ACC112 (cell line): ENCODE results near the gene ZNF382.
"Not testable (repeated sequence)": the region's sequence is repeated elsewhere in the genome, so short reads cannot be mapped to it uniquely, and the experiment has no call there.

Experiments
- H2AFZ ChIP-seq: fragments of 200-600 bp; sonication (generic); one replicate; pipeline ENCODE4 v1.6.0; 2017; ENCODE audit warnings: antibody characterized with exemption, low read length; ENCODE audit not compliant: unreplicated experiment
- H3K27ac ChIP-seq: fragments of 200-600 bp; sonication (generic); 2 replicates; pipeline ENCODE4 v1.5.1; 2014; ENCODE audit warnings: low read depth, mild to moderate bottlenecking, antibody characterized with exemption, low read length, moderate library complexity
- H3K27me3 ChIP-seq: fragments of 200-600 bp; sonication (generic); 2 replicates; pipeline ENCODE4 v1.6.1; 2014; ENCODE audit warnings: mild to moderate bottlenecking, antibody characterized with exemption, low read length, moderate library complexity, mixed read lengths; ENCODE audit not compliant: insufficient read depth
- H3K36me3 ChIP-seq: fragments of 200-600 bp; sonication (generic); 2 replicates; pipeline ENCODE4 v1.6.1; 2016; ENCODE audit warnings: mild to moderate bottlenecking, antibody characterized with exemption, low read length, moderate library complexity, mixed read lengths; ENCODE audit not compliant: insufficient read depth
- H3K4me1 ChIP-seq: fragments of 200-600 bp; sonication (generic); one replicate; pipeline ENCODE4 v1.6.1; 2016; ENCODE audit warnings: low read length, mixed read lengths; ENCODE audit not compliant: insufficient read depth, unreplicated experiment, control insufficient read depth
- H3K4me3 ChIP-seq: fragments of 200-600 bp; sonication (generic); 2 replicates; pipeline ENCODE4 v1.5.1; 2014; ENCODE audit warnings: mild to moderate bottlenecking, low read depth, low read length
- H3K79me2 ChIP-seq: fragments of 200-600 bp; sonication (generic); one replicate; pipeline ENCODE4 v1.6.0; 2016; ENCODE audit warnings: low read length; ENCODE audit not compliant: control insufficient read depth, unreplicated experiment, insufficient read depth

ZNF382 gene

GRCh38 chr19:36605101-36605876, at the start of gene ZNF382:
Gene ZNF382, plus strand, starts transcription at chr19:36605313. Its CDS starts 4,602 bp downstream, at chr19:36609915.
- Histone ChIP-seq H3K4me3 (peak within 1 kb of the TSS; percentile 95), H3K27ac (peak within 1 kb of the TSS; percentile 37; the same call in 1 of the 2 replicates), H3K36me3 (peaks cover 6% of the 10 kb centered on the region; the same call in 1 of the 2 replicates), H3K27me3 (no peaks in the 10 kb centered on the region), H3K4me1 (peaks cover 6% of the 10 kb centered on the region), H3K79me2 (peaks cover 10% of the 10 kb centered on the region), H2AFZ (peak within 1 kb of the TSS; percentile 98)

GRCh38 chr19:36564391-36564790, 40.7 kb upstream of the ZNF382 start:
- H3K36me3 ChIP-seq: peaks cover 30% of the 10 kb centered on the region
- H3K27me3 ChIP-seq: no peaks in the 10 kb centered on the region
- no peak overlapping the region for H3K4me3 ChIP-seq
- no peak overlapping the region for H3K27ac ChIP-seq
- H3K79me2 ChIP-seq: peaks cover 13% of the 10 kb centered on the region
- H3K4me1 ChIP-seq: no peaks in the 10 kb centered on the region
- no peak overlapping the region for H2AFZ ChIP-seq

- peaks cover 25% of the 10 kb centered on the region for H3K36me3 ChIP-seq
- H3K4me1 ChIP-seq: peaks cover 10% of the 10 kb centered on the region
- H3K27ac ChIP-seq: peak overlapping the region; percentile 82
- no peaks in the 10 kb centered on the region for H3K27me3 ChIP-seq
- H3K79me2 ChIP-seq: peaks cover 45% of the 10 kb centered on the region
- H3K4me3 ChIP-seq: peak overlapping the region; percentile 98
- H2AFZ ChIP-seq: peak overlapping the region; percentile 90
These were observed 32.5 kb upstream of the ZNF382 start for GRCh38 chr19:36572593-36573019.

- H3K79me2 ChIP-seq: peaks cover 45% of the 10 kb centered on the region
- peak within 1 kb of the TSS; percentile 90 for H2AFZ ChIP-seq
- H3K36me3 ChIP-seq: peaks cover 27% of the 10 kb centered on the region
- H3K27me3 ChIP-seq: no peaks in the 10 kb centered on the region
- peak within 1 kb of the TSS; percentile 82 for H3K27ac ChIP-seq
- peaks cover 10% of the 10 kb centered on the region for H3K4me1 ChIP-seq
- H3K4me3 ChIP-seq: peak within 1 kb of the TSS; percentile 98
These were observed 31.9 kb upstream of the ZNF382 start, which contains the start of gene ZNF529 for GRCh38 chr19:36573020-36573894. Gene ZNF529, minus strand, starts transcription at chr19:36573292. Its CDS starts 946 bp downstream, at chr19:36572346.

GRCh38 chr19:36573895-36574720, 31.0 kb upstream of the ZNF382 start:
- peak overlapping the region; percentile 98 for H3K4me3 ChIP-seq
- H3K4me1 ChIP-seq: peaks cover 10% of the 10 kb centered on the region
- peaks cover 23% of the 10 kb centered on the region for H3K36me3 ChIP-seq
- H3K27ac ChIP-seq: peak overlapping the region; percentile 82
- no peaks in the 10 kb centered on the region for H3K27me3 ChIP-seq
- H3K79me2 ChIP-seq: peaks cover 45% of the 10 kb centered on the region
- H2AFZ ChIP-seq: peak overlapping the region; percentile 77

- no peaks in the 10 kb centered on the region for H3K27me3 ChIP-seq
- peaks cover 29% of the 10 kb centered on the region for H3K36me3 ChIP-seq
- H3K4me1 ChIP-seq: peaks cover 10% of the 10 kb centered on the region
- H3K4me3 ChIP-seq: peak overlapping the region; percentile 98
- H2AFZ ChIP-seq: no peak overlapping the region
- peaks cover 42% of the 10 kb centered on the region for H3K79me2 ChIP-seq
- H3K27ac ChIP-seq: no peak overlapping the region
These were observed 30.4 kb upstream of the ZNF382 start for GRCh38 chr19:36574741-36575140.

GRCh38 chr19:36577271-36577996, 27.7 kb upstream of the ZNF382 start:
- Histone ChIP-seq H2AFZ (no peak overlapping the region), H3K27ac (no peak overlapping the region), H3K4me1 (peaks cover 10% of the 10 kb centered on the region), H3K79me2 (peaks cover 31% of the 10 kb centered on the region), H3K36me3 (peaks cover 42% of the 10 kb centered on the region), H3K4me3 (no peak overlapping the region), H3K27me3 (no peaks in the 10 kb centered on the region)

- no peak overlapping the region for H3K27ac ChIP-seq
- peaks cover 16% of the 10 kb centered on the region for H3K79me2 ChIP-seq
- H3K36me3 ChIP-seq: peaks cover 48% of the 10 kb centered on the region
- no peaks in the 10 kb centered on the region for H3K27me3 ChIP-seq
- H3K4me3 ChIP-seq: no peak overlapping the region
- H3K4me1 ChIP-seq: peaks cover 8% of the 10 kb centered on the region
- H2AFZ ChIP-seq: no peak overlapping the region
These were observed 25.9 kb upstream of the ZNF382 start for GRCh38 chr19:36579255-36579654.

- peaks cover 10% of the 10 kb centered on the region for H3K79me2 ChIP-seq
- not testable (repeated sequence) for H3K27ac ChIP-seq, H3K36me3 ChIP-seq
These were observed 2.4 kb upstream of the ZNF382 start for GRCh38 chr19:36602681-36603080.

More at GRCh38 chr19:36602681-36603080, 2.4 kb upstream of the ZNF382 start:
- not testable (repeated sequence) for H2AFZ ChIP-seq, H3K27me3 ChIP-seq, H3K4me1 ChIP-seq, H3K4me3 ChIP-seq
